Stimulated activated CD8-positive, alpha-beta memory T cell treated with anti-CD3 and anti-CD28 coated beads, Interleukin-4, amount 100 ng/mL, for 48 hours (primary cell): Measurements from ENCODE around the gene GNGT2.

Experiments used
- DNase-seq: peaks from one replicate; pipeline ENCODE4 v3.0.0-alpha.2; 2020

Gene GNGT2

GRCh38 chr17:49229076-49229804 lies 18.9 kb upstream of the GNGT2 start:
- no peak for DNase-seq

GRCh38 chr17:49227436-49228261 lies 17.3 kb upstream of the GNGT2 start:
- peak; percentile 89 for DNase-seq

- DNase-seq = no peak
Observed at GRCh38 chr17:49226771-49227435, 16.5 kb upstream of the GNGT2 start.

GRCh38 chr17:49225554-49226236 lies 15.3 kb upstream of the GNGT2 start:
- no peak for DNase-seq

GRCh38 chr17:49224997-49225337 lies 14.6 kb upstream of the GNGT2 start:
- DNase-seq = no peak

- peak; percentile 63 for DNase-seq
Observed at GRCh38 chr17:49224198-49224996, 14.0 kb upstream of the GNGT2 start.

- DNase-seq = peak; percentile 91
Observed at GRCh38 chr17:49223517-49224197, 13.3 kb upstream of the GNGT2 start.

GRCh38 chr17:49223168-49223516 lies 12.8 kb upstream of the GNGT2 start:
- no peak for DNase-seq

- DNase-seq = no peak
Observed at GRCh38 chr17:49219987-49220386, 9.6 kb upstream of the GNGT2 start.

- DNase-seq = peak; percentile 62
Observed at GRCh38 chr17:49218941-49219913, 8.9 kb upstream of the GNGT2 start.

- DNase-seq = peak; percentile 71
Observed at GRCh38 chr17:49217651-49218413, 7.5 kb upstream of the GNGT2 start.

- no peak for DNase-seq
Observed at GRCh38 chr17:49216953-49217650, 6.7 kb upstream of the GNGT2 start.

- no peak for DNase-seq
Observed at GRCh38 chr17:49216482-49216881, 6.1 kb upstream of the GNGT2 start.

GRCh38 chr17:49214676-49215360 lies 4.4 kb upstream of the GNGT2 start:
- no peak for DNase-seq

GRCh38 chr17:49213847-49214246 lies 3.5 kb upstream of the GNGT2 start:
- no peak for DNase-seq

- DNase-seq = no peak
Observed at GRCh38 chr17:49213399-49213798, 3.0 kb upstream of the GNGT2 start.

- no peak for DNase-seq
Observed at GRCh38 chr17:49209061-49209571, 1.3 kb downstream of the GNGT2 start.

- no peak for DNase-seq
Observed at GRCh38 chr17:49204516-49204915, 5.9 kb downstream of the GNGT2 start.
